CD4-positive, alpha-beta T cell (primary cell): Measurements from ENCODE around the gene ATP6AP1. TPM values are rescaled to one million over a fixed set of nuclear protein-coding genes. Genes with fewer than 3 reads are reported as not detected.
A peak's percentile ranks its signal among the peaks of the same experiment; 100 is the strongest.

Experiments used
- ATAC-seq: fragments of 200-7000 bp; cut with Tn5 transposase; one replicate; pipeline ENCODE4 v1.10.0; 2022; ENCODE audit warnings: mild to moderate bottlenecking; ENCODE audit not compliant: poor library complexity
- CTCF ChIA-PET: fragments of 350-600 bp; sonication (Branson Sonifier 250); formaldehyde crosslinking; loops from one replicate; lab custom pipeline; 2021; ENCODE audit warnings: antibody characterized with exemption, inconsistent platforms; lab: Charles Lee
- POLR2A ChIA-PET: fragments of 350-600 bp; sonication (Branson Sonifier 250); formaldehyde crosslinking; loops from one replicate; lab custom pipeline; 2021; ENCODE audit warnings: antibody characterized with exemption, inconsistent platforms; lab: Charles Lee
- DNase-seq, 14 experiments: peaks; one replicate each; pipeline ENCODE4 v3.0.0-alpha.2; 2013 to 2020; ENCODE audit warnings: mixed read lengths in 2 of 14
- H3K27ac ChIP-seq, 2 donors: one replicate each; pipeline versions ENCODE4 v1.5.1 to v1.7.0; 2013; ENCODE audit warnings: low read length in 2 of 2, low read depth in 1 of 2, mild to moderate bottlenecking in 1 of 2
- H3K27me3 ChIP-seq, 2 experiments: 1 replicate in 1 of 2; 2 replicates in 1 of 2; pipeline versions ENCODE4 v1.6.1 to v1.7.0; 2013; ENCODE audit warnings: low read length in 2 of 2, control low read depth in 1 of 2, mild to moderate bottlenecking in 1 of 2, moderate library complexity in 1 of 2; ENCODE audit not compliant: insufficient read depth in 2 of 2, control insufficient read depth in 1 of 2
- H3K36me3 ChIP-seq: one replicate; pipeline ENCODE4 v1.6.1; 2013; ENCODE audit warnings: low read length, control low read depth; ENCODE audit not compliant: insufficient read depth
- H3K4me1 ChIP-seq: one replicate; pipeline ENCODE4 v1.6.1; 2013; ENCODE audit warnings: low read length, control low read depth; ENCODE audit not compliant: insufficient read depth
- H3K4me3 ChIP-seq: one replicate; pipeline ENCODE4 v1.5.1; 2013; ENCODE audit warnings: mild to moderate bottlenecking, low read length, moderate library complexity
- H3K9me3 ChIP-seq, 2 experiments: 1 replicate in 1 of 2; 2 replicates in 1 of 2; pipeline versions ENCODE4 v1.6.1 to v1.7.0; 2013; ENCODE audit warnings: low read length in 2 of 2, mild to moderate bottlenecking in 2 of 2, control low read depth in 1 of 2, moderate library complexity in 1 of 2; ENCODE audit not compliant: control insufficient read depth in 1 of 2, insufficient read depth in 1 of 2
- H3K27ac Mint-ChIP-seq: one replicate; pipeline ENCODE4 v1.8.0; 2020; ENCODE audit warnings: mixed read lengths
- H3K27me3 Mint-ChIP-seq: one replicate; pipeline ENCODE4 v1.8.0; 2021; ENCODE audit warnings: mixed read lengths
- H3K36me3 Mint-ChIP-seq: one replicate; pipeline ENCODE4 v1.8.0; 2021; ENCODE audit warnings: low read depth, mixed read lengths
- H3K4me1 Mint-ChIP-seq: one replicate; pipeline ENCODE4 v1.8.0; 2021; ENCODE audit warnings: low read depth, mixed read lengths
- H3K4me3 Mint-ChIP-seq: one replicate; pipeline ENCODE4 v1.8.0; 2020; ENCODE audit warnings: mild to moderate bottlenecking, mixed read lengths
- H3K9me3 Mint-ChIP-seq: one replicate; pipeline ENCODE4 v1.8.0; 2020; ENCODE audit warnings: mixed read lengths
- intact Hi-C, 2 experiments: fragments of 100-400 bp; cut with DNase I in 1 of 2; cut with micrococcal nuclease in 1 of 2; formaldehyde crosslinking; loops; one replicate each; pipeline versions ENCODE4 v1.15.1 to v1.9.0; 2023 to 2025; cut with DNase I, micrococcal nuclease
- total RNA-seq, 174 experiments: library from RNA in 2 of 174; stranded (reverse) in 2 of 174; gene quantifications; one replicate each; pipeline ENCODE4 v1.2.3 and lab custom pipeline; 2021 to 2026
- TF ChIP-seq, protein P1 (sequence below): fragments of 200-600 bp; IDR thresholded peaks from one replicate; pipeline ENCODE4 v1.8.0; 2022; ENCODE audit warnings: antibody characterized with exemption, mild to moderate bottlenecking

The ATP6AP1 gene
- total RNA-seq, 2 experiments from 2014 or later = 31.4 to 40.8 TPM

DNA sequence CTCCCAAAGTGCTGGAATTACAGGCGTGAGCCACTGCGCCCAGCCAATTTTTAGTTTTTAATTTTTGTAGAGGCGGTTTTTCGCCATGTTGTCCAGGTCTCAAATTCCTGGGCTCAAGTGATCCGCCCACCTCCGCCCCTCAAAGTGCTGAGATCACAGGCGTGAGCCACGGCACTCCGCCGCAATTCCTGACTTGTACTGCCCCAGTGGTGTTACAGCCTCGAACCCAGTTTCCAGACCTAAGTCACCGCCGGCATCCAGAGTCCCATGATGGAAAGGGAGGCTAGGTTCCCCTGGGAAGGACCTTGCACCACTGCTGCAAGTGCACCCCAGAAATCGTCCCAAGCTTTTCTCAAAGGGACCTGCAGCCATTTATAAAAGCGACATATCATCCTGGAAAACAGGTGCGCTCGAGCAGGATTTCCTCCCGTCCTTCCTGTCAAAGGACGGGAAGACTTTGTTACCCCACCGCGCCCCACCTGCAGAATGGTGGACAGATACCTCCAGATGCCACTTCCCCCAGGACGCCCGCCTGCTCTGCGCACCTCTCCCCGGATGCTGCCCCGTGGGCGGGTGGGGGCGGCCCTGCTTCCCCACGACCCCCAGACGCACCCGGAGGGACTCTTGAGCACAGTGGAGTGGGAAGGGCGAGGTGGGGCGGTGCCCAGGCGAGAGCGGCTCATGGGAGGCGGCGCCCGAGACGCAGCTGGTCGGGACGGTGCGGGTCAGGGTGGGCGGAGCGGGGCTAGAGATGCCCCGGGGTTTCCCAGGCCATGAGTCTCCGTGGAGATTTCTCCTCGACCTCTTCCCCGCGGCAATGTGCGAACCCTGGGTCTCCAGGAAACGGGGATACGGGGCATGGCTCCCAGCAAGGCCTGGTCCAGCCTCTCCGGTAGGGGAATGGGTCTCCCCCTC, 31.2 kb upstream of the ATP6AP1 start:
- Histone ChIP-seq H3K36me3 (peaks cover 24% of the 10 kb centered on the region), H3K4me1 (peaks cover 27% of the 10 kb centered on the region), H3K27ac (peak overlapping the region; percentile 88 to 99), H3K4me3 (peak overlapping the region; percentile 72), H3K9me3 (no peaks in the 10 kb centered on the region), H3K27me3 (no peaks in the 10 kb centered on the region)
- ChIA-PET CTCF (interaction anchor here (1.6 to 3.2 kb wide), 2 partner anchors 14 to 93 kb away, joined by 3 to 15 read pairs; partner anchors contain the start of genes SLC10A3 and TAFAZZIN), POLR2A (interaction anchor here (0.6 to 3.9 kb wide), 30 partner anchors 12 to 603 kb away, joined by 3 to 40 read pairs (median 4); partner anchors contain the start of genes ATP6AP1, DKC1, DNASE1L1 and EMD)
- Mint-ChIP-seq H3K27ac (peak overlapping the region; percentile 99), H3K27me3 (no peaks in the 10 kb centered on the region), H3K9me3 (no peaks in the 10 kb centered on the region), H3K4me1 (peaks cover 22% of the 10 kb centered on the region), H3K36me3 (peaks cover 41% of the 10 kb centered on the region), H3K4me3 (peak overlapping the region; percentile 98)
- DNase-seq (peak in 8 of 14 experiments; percentile 29 to 76 (median 46)), ATAC-seq (peak; percentile 7)
- intact Hi-C loops = loop anchor here in 1 of 2 experiments (5.0 kb wide), 1 partner anchor 135 kb away; no protein-coding TSS in a partner anchor
- TF ChIP-seq, protein P1, sequence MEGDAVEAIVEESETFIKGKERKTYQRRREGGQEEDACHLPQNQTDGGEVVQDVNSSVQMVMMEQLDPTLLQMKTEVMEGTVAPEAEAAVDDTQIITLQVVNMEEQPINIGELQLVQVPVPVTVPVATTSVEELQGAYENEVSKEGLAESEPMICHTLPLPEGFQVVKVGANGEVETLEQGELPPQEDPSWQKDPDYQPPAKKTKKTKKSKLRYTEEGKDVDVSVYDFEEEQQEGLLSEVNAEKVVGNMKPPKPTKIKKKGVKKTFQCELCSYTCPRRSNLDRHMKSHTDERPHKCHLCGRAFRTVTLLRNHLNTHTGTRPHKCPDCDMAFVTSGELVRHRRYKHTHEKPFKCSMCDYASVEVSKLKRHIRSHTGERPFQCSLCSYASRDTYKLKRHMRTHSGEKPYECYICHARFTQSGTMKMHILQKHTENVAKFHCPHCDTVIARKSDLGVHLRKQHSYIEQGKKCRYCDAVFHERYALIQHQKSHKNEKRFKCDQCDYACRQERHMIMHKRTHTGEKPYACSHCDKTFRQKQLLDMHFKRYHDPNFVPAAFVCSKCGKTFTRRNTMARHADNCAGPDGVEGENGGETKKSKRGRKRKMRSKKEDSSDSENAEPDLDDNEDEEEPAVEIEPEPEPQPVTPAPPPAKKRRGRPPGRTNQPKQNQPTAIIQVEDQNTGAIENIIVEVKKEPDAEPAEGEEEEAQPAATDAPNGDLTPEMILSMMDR = no peak

DNA sequence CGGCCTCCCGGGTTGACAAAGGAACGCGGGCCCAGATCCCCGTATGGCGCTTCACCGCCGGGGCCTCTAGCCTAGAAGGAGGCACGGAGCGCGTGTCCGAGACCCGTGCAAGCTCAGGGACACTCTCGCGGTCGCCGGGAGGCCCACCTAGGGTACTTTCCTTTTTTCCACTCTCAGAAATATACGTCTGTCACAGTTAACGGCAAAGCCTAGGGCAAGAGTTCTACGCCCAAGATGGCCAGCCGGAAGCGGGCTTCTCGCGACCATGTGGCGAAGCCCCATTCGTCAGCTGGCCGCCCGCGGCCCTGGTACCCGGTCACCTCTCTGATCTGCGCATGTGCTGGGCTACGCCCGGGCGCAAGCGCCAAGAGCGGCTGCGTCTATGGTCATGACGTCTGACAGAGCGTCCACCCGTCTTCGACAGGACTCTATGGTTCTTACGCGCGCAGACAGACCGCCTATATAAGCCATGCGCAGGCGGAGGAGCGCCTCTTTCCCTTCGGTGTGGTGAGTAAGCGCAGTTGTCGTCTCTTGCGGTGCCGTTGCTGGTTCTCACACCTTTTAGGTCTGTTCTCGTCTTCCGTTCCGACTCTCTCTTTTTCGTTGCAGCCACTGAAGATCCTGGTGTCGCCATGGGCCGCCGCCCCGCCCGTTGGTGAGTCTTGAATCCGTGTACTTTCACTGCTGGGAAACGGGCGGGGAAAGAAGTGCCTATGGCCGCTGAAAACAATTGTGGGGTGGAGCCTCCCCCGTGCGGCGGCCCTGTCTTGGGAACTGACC, 30.4 kb upstream of the ATP6AP1 start, which contains the start of gene RPL10:
Gene RPL10 (plus strand): TSS at position 490 of the 780 bp plus-strand sequence. CDS start 143 bp downstream, at position 633.
- ChIA-PET CTCF (interaction anchor here (0.9 to 3.2 kb wide), 8 partner anchors 13 to 129 kb away, joined by 3 to 15 read pairs (median 3); partner anchors contain the start of genes SLC10A3 and TAFAZZIN), POLR2A (interaction anchor here (0.6 to 3.9 kb wide), 37 partner anchors 11 to 604 kb away, joined by 3 to 40 read pairs (median 4); partner anchors contain the start of genes ATP6AP1, DKC1, DNASE1L1 and EMD)
- Mint-ChIP-seq H3K27me3 (no peaks in the 10 kb centered on the region), H3K27ac (peak within 1 kb of the TSS; percentile 99), H3K4me1 (peaks cover 22% of the 10 kb centered on the region), H3K36me3 (peaks cover 43% of the 10 kb centered on the region), H3K4me3 (peak within 1 kb of the TSS; percentile 98), H3K9me3 (no peaks in the 10 kb centered on the region)
- intact Hi-C loops = loop anchor here in 1 of 2 experiments (5.0 kb wide), 1 partner anchor 134 kb away; no protein-coding TSS in a partner anchor
- TF ChIP-seq, protein P1 = no peak
- peak; percentile 76 to 96 (median 86) for DNase-seq
- Histone ChIP-seq H3K36me3 (peaks cover 24% of the 10 kb centered on the region), H3K4me1 (peaks cover 27% of the 10 kb centered on the region), H3K9me3 (no peaks in the 10 kb centered on the region), H3K4me3 (peak within 1 kb of the TSS; percentile 72), H3K27ac (peak within 1 kb of the TSS; percentile 88 to 99), H3K27me3 (no peaks in the 10 kb centered on the region)
- peak; percentile 83 for ATAC-seq
